Liver (tissue), 9 donors: ENCODE data around the gene ZNHIT6. TPM values are rescaled to one million over a fixed set of nuclear protein-coding genes. Genes with fewer than 3 reads are reported as not detected.

ENCODE experiments used
- DNase-seq: peaks from one replicate; pipeline ENCODE4 v3.0.0-alpha.2; 2017; ENCODE audit warnings: low spot score
- H3K27ac ChIP-seq, 2 donors: one replicate each; pipeline ENCODE4 v1.7.0; 2013; ENCODE audit warnings: inconsistent platforms in 2 of 2, low read length in 2 of 2, control low read depth in 1 of 2, low read depth in 1 of 2, mild to moderate bottlenecking in 1 of 2
- H3K27me3 ChIP-seq, 4 donors: one replicate each; pipeline versions ENCODE4 v1.6.1 to v1.7.0; 2013; ENCODE audit warnings: low read length in 3 of 4, inconsistent platforms in 1 of 4, mild to moderate bottlenecking in 1 of 4, moderate library complexity in 1 of 4; ENCODE audit not compliant: control insufficient read depth in 4 of 4, insufficient read depth in 4 of 4
- H3K36me3 ChIP-seq, 4 donors: one replicate each; pipeline versions ENCODE4 v1.6.1 to v1.7.0; 2013; ENCODE audit warnings: low read length in 3 of 4, mild to moderate bottlenecking in 3 of 4, low read depth in 1 of 4, moderate library complexity in 1 of 4; ENCODE audit not compliant: control insufficient read depth in 4 of 4, insufficient read depth in 3 of 4
- H3K4me1 ChIP-seq, 4 donors: one replicate each; pipeline versions ENCODE4 v1.6.1 to v1.7.0; 2013; ENCODE audit warnings: low read length in 3 of 4, mild to moderate bottlenecking in 3 of 4, moderate library complexity in 1 of 4; ENCODE audit not compliant: control insufficient read depth in 4 of 4, insufficient read depth in 4 of 4
- H3K4me3 ChIP-seq, 3 donors: one replicate each; pipeline versions ENCODE4 v1.6.1 to v1.7.0; 2013; ENCODE audit warnings: low read length in 3 of 3, control low read depth in 1 of 3, low read depth in 1 of 3, mild to moderate bottlenecking in 1 of 3
- H3K9ac ChIP-seq, 2 donors: one replicate each; pipeline ENCODE4 v1.7.0; 2013; ENCODE audit warnings: low read length in 2 of 2, mild to moderate bottlenecking in 2 of 2, moderate library complexity in 2 of 2, control low read depth in 1 of 2, low read depth in 1 of 2
- H3K9me3 ChIP-seq, 4 donors: one replicate each; pipeline versions ENCODE4 v1.6.1 to v1.7.0; 2013; ENCODE audit warnings: low read length in 3 of 4; ENCODE audit not compliant: control insufficient read depth in 4 of 4
- ATF3 ChIP-seq: IDR thresholded peaks from 2 replicates; pipeline ENCODE4 v1.6.1; 2016; ENCODE audit warnings: antibody characterized with exemption
- EGR1 ChIP-seq, 2 donors: IDR thresholded peaks; 2 replicates each; pipeline ENCODE4 v1.6.1; 2016 to 2018; ENCODE audit warnings: antibody characterized with exemption in 2 of 2, low read depth in 2 of 2
- FOXA1 ChIP-seq: IDR thresholded peaks from 2 replicates; pipeline ENCODE4 v1.6.1; 2016; ENCODE audit warnings: antibody characterized with exemption
- FOXA2 ChIP-seq: IDR thresholded peaks from 2 replicates; pipeline ENCODE4 v1.6.1; 2016; ENCODE audit warnings: antibody characterized with exemption
- GABPA ChIP-seq, 2 donors: IDR thresholded peaks in 1 of 2; conservative IDR thresholded peaks in 1 of 2; 2 replicates each; pipeline ENCODE4 v1.6.1; 2016; ENCODE audit warnings: antibody characterized with exemption in 2 of 2, mild to moderate bottlenecking in 1 of 2, moderate library complexity in 1 of 2
- HNF4A ChIP-seq, 2 donors: conservative IDR thresholded peaks; 2 replicates each; pipeline ENCODE4 v1.6.1; 2016; ENCODE audit warnings: antibody characterized with exemption in 2 of 2, mild to moderate bottlenecking in 2 of 2
- HNF4G ChIP-seq: IDR thresholded peaks from 2 replicates; pipeline ENCODE4 v1.6.1; 2016; ENCODE audit warnings: antibody characterized with exemption
- JUND ChIP-seq, 2 donors: IDR thresholded peaks; 2 replicates each; pipeline ENCODE4 v1.6.1; 2016; ENCODE audit warnings: antibody characterized with exemption in 2 of 2
- NR2F2 ChIP-seq: IDR thresholded peaks from 2 replicates; pipeline ENCODE4 v1.6.1; 2016; ENCODE audit warnings: antibody characterized with exemption
- RAD21 ChIP-seq, 2 donors: IDR thresholded peaks; 2 replicates each; pipeline ENCODE4 v1.6.1; 2016; ENCODE audit warnings: antibody characterized with exemption in 2 of 2, mild to moderate bottlenecking in 2 of 2
- REST ChIP-seq: IDR thresholded peaks from 2 replicates; pipeline ENCODE4 v1.6.1; 2016; ENCODE audit warnings: antibody characterized with exemption, mild to moderate bottlenecking
- RXRA ChIP-seq, 2 donors: IDR thresholded peaks; 2 replicates each; pipeline ENCODE4 v1.6.1; 2017 to 2018; ENCODE audit warnings: antibody characterized with exemption in 2 of 2, mild to moderate bottlenecking in 1 of 2
- SP1 ChIP-seq: IDR thresholded peaks from 2 replicates; pipeline ENCODE4 v1.6.1; 2018; ENCODE audit warnings: antibody characterized with exemption, mild to moderate bottlenecking
- TAF1 ChIP-seq: conservative IDR thresholded peaks from 2 replicates; pipeline ENCODE4 v1.6.1; 2016; ENCODE audit warnings: antibody characterized with exemption, mild to moderate bottlenecking
- YY1 ChIP-seq: IDR thresholded peaks from 2 replicates; pipeline ENCODE4 v1.6.1; 2016; ENCODE audit warnings: antibody characterized with exemption, mild to moderate bottlenecking
- WGBS: extraction: QIAGEN DNeasy Blood & Tissue Kit; methylation state at CpG from one replicate; pipeline ENCODE4 v1.1.7; 2013; 5-methylcytosine and 5-hydroxymethylcytosine counted together
- polyA plus RNA-seq, 2 donors: library from polyadenylated mRNA; stranded (reverse) in 1 of 2; unstranded in 1 of 2; fragments of 200-250 nt in 1 of 2; fragments of >200 nt in 1 of 2; fragmentation: Nextera tagmentation in 1 of 2; extraction: Ambion mirVana in 1 of 2; gene quantifications; one replicate each; pipeline versions ENCODE4 v1.2.1 to v1.2.3, GENCODE V29; 2013 to 2015
- total RNA-seq, 2 donors: library from RNA; depleted of rRNA; stranded (reverse); fragments of >200 nt; gene quantifications; one replicate each; pipeline ENCODE4 v1.2.3, GENCODE V29; 2014
- TF ChIP-seq, protein P1 (sequence below): IDR thresholded peaks from 2 replicates; pipeline ENCODE4 v1.6.1; 2016; ENCODE audit warnings: antibody characterized with exemption
- TF ChIP-seq, protein P2 (sequence below): IDR thresholded peaks from 2 replicates; pipeline ENCODE4 v1.6.1; 2016; ENCODE audit warnings: antibody characterized with exemption
- TF ChIP-seq, protein P3 (sequence below): fragments of 150-350 bp; IDR thresholded peaks from 2 replicates; pipeline ENCODE4 v1.5.1; 2017; ENCODE audit warnings: improper control_type of control experiment, low read depth, low read length; ENCODE audit not compliant: missing input control
- donor health status: healthy.
- donor health status: healthy.
- donor health status: healthy.
- donor health status: healthy.
- donor health status: healthy.

The ZNHIT6 gene
- total and polyA plus RNA-seq, 4 donors: 2.2 to 4.0 (median 3.2) TPM

DNA sequence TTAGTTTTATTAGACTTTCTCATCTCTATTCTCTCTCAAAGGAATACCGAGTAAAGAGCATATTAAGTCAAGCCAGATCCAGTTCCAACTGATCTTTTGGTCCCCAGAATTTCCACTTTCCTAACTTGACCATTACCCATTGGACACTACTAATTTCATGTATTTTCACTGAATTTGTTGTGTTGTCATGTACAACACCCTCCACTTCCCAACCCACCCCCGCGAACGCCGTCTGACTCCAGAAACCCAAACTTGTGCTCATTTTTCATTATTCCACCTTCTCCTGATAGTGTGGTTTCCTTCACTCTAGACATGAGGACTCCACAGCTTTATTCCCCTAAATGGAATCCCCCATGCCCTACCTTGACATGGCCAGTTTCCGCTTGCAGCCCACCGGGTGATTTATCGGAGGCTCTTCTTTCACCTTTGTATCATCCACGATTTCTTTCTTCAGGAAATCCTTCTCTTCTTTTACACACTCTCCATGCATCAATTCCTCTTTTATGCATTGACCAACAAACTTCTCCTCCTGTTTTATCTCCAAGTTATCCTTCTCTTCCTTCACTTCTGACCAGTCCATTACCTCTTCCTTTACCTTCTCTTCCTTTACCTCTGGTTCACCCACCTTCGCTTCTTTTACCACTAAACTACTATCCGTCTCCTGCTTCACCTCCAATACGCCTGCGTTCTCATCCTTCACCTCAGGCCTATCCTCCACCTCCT lies 805 bp downstream of the ZNHIT6 start:
- Histone ChIP-seq H3K9ac (peak overlapping the region; percentile 38 to 91), H3K27me3 (no peaks in the 10 kb centered on the region), H3K9me3 (no peaks in the 10 kb centered on the region), H3K36me3 (peaks cover 0 to 3% (median 0%) of the 10 kb centered on the region in 4 donors), H3K4me1 (peaks cover 3 to 17% (median 10%) of the 10 kb centered on the region in 4 donors), H3K27ac (peak overlapping the region; percentile 69 to 79), H3K4me3 (peak overlapping the region; percentile 78 to 85 (median 79))
- WGBS: 24% methylated on average over 13 of the region's 13 CpGs
- TF ChIP-seq HNF4A (conservative IDR thresholded peaks at IDR 0.05): no peak
- no peak for TF ChIP-seq RXRA (IDR thresholded peaks at IDR 0.05)
- no peak for TF ChIP-seq RAD21 (IDR thresholded peaks at IDR 0.05)
- TF ChIP-seq, protein P1, sequence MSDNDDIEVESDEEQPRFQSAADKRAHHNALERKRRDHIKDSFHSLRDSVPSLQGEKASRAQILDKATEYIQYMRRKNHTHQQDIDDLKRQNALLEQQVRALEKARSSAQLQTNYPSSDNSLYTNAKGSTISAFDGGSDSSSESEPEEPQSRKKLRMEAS: no peak
- TF ChIP-seq FOXA2: no peak
- DNase-seq: no peak

- no peaks in the 10 kb centered on the region for H3K9me3 ChIP-seq
- H3K36me3 ChIP-seq: peaks cover 2 to 7% (median 4%) of the 10 kb centered on the region in 4 donors
- WGBS: 92% methylated on average over 3 of the region's 3 CpGs
- H3K4me3 ChIP-seq: no peak overlapping the region
- H3K9ac ChIP-seq: no peak overlapping the region
- peaks cover 3 to 17% (median 12%) of the 10 kb centered on the region in 4 donors for H3K4me1 ChIP-seq
- TF ChIP-seq, protein P1: no peak
- TF ChIP-seq EGR1 (IDR thresholded peaks at IDR 0.05; ENCODE audit: low read depth in 2 of 2) (no peak), JUND (IDR thresholded peaks at IDR 0.05) (no peak), RXRA (IDR thresholded peaks at IDR 0.05) (no peak), FOXA2 (no peak), HNF4G (no peak), FOXA1 (no peak), REST (no peak), SP1 (no peak), NR2F2 (no peak), HNF4A (conservative IDR thresholded peaks at IDR 0.05) (no peak), RAD21 (IDR thresholded peaks at IDR 0.05) (no peak), TAF1 (no peak), GABPA (IDR thresholded peaks at IDR 0.05 in 1 of 2, conservative IDR thresholded peaks at IDR 0.05 in 1 of 2) (no peak), ATF3 (no peak), YY1 (no peak)
- TF ChIP-seq, protein P2, sequence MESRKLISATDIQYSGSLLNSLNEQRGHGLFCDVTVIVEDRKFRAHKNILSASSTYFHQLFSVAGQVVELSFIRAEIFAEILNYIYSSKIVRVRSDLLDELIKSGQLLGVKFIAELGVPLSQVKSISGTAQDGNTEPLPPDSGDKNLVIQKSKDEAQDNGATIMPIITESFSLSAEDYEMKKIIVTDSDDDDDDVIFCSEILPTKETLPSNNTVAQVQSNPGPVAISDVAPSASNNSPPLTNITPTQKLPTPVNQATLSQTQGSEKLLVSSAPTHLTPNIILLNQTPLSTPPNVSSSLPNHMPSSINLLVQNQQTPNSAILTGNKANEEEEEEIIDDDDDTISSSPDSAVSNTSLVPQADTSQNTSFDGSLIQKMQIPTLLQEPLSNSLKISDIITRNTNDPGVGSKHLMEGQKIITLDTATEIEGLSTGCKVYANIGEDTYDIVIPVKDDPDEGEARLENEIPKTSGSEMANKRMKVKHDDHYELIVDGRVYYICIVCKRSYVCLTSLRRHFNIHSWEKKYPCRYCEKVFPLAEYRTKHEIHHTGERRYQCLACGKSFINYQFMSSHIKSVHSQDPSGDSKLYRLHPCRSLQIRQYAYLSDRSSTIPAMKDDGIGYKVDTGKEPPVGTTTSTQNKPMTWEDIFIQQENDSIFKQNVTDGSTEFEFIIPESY: no peak
- TF ChIP-seq, protein P3, sequence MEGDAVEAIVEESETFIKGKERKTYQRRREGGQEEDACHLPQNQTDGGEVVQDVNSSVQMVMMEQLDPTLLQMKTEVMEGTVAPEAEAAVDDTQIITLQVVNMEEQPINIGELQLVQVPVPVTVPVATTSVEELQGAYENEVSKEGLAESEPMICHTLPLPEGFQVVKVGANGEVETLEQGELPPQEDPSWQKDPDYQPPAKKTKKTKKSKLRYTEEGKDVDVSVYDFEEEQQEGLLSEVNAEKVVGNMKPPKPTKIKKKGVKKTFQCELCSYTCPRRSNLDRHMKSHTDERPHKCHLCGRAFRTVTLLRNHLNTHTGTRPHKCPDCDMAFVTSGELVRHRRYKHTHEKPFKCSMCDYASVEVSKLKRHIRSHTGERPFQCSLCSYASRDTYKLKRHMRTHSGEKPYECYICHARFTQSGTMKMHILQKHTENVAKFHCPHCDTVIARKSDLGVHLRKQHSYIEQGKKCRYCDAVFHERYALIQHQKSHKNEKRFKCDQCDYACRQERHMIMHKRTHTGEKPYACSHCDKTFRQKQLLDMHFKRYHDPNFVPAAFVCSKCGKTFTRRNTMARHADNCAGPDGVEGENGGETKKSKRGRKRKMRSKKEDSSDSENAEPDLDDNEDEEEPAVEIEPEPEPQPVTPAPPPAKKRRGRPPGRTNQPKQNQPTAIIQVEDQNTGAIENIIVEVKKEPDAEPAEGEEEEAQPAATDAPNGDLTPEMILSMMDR: no peak
- H3K27me3 ChIP-seq: no peaks in the 10 kb centered on the region
- no peak for DNase-seq
- no peak overlapping the region for H3K27ac ChIP-seq
These were observed 2.3 kb downstream of the ZNHIT6 start for GRCh38 chr1:85705940-85706339.
